Measurements from ENCODE around the gene TLCD3B. TPM values are rescaled to one million over a fixed set of nuclear protein-coding genes. Genes with fewer than 3 reads are reported as not detected.
"Not testable (repeated sequence)": the region's sequence is repeated elsewhere in the genome, so short reads cannot be mapped to it uniquely, and the experiment has no call there.

TLCD3B gene
- total and polyA plus RNA-seq, 4 experiments from 2014 or later, result not detected

- CTCF ChIA-PET (ENCODE audit: partially characterized antibody), result interaction anchor here (1.0 kb wide), 1 partner anchor 21 kb away, joined by 3 read pairs; the partner anchor contains the start of gene TLCD3B
- Mint-ChIP-seq H3K4me3 (peak overlapping the region in 7 of 8 donors; percentile 20 to 79 (median 55)), H3K27me3 (no peaks in the 10 kb centered on the region), H3K27ac (peak overlapping the region in 5 of 7 donors; percentile 36 to 90 (median 67)), H3K4me1 (peaks cover 10 to 31% (median 23%) of the 10 kb centered on the region in 4 donors), H3K9me3 (peaks cover 0 to 1% (median 0%) of the 10 kb centered on the region in 8 donors), H3K36me3 (peaks cover 0 to 1% of the 10 kb centered on the region in 2 donors)
- Histone ChIP-seq H3K36me3 (ENCODE audit: insufficient read depth, low read length) (no peaks in the 10 kb centered on the region), H3K4me3 (ENCODE audit: low read length in 2 of 2) (no peak overlapping the region), H3K9me3 (ENCODE audit: control insufficient read depth in 1 of 2, low read length in 2 of 2) (no peaks in the 10 kb centered on the region), H3K27ac (ENCODE audit: low read depth, low read length) (no peak overlapping the region), H3K4me1 (ENCODE audit: insufficient read depth, low read length) (peaks cover 21% of the 10 kb centered on the region), H3K27me3 (ENCODE audit: insufficient read depth, low read length) (no peaks in the 10 kb centered on the region)
- POLR2A ChIA-PET (ENCODE audit: partially characterized antibody), result interaction anchor here (5.0 kb wide), 1 partner anchor 13 kb away, joined by 91 read pairs; the partner anchor contains the start of gene ALDOA
- intact Hi-C loops (cut with micrococcal nuclease), result no loop called here
- DNase-seq, result no peak
Measured at GRCh38 chr16:30051518-30051917, 20.4 kb upstream of the TLCD3B start.

DNA sequence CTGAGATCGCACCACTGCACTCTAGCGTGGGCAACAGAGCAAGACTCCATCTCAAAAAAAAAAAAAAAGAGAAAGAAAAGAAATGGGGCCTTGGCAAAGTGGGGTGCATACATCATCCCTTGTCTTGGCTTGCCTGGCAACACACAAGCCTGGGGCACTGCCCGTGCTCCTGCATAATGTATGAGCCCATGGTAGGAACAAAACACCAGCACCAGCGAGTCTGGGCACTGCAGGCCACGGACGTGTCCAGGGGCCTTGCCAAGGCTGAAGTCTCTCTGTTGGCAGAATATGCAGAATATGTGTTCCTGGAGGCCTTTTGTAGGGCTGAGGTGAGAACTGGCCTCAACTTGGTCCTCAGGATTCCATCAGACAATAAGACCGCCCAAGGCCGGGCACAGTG, 18.8 kb upstream of the TLCD3B start:
- DNase-seq, result no peak
- H3K4me3 Mint-ChIP-seq, result no peak overlapping the region
- intact Hi-C loops (cut with micrococcal nuclease), result no loop called here
- no peaks in the 10 kb centered on the region for H3K9me3 Mint-ChIP-seq
- no peaks in the 10 kb centered on the region for H3K36me3 ChIP-seq (ENCODE audit: insufficient read depth, low read length)
- H3K27me3 ChIP-seq (ENCODE audit: insufficient read depth, low read length), result no peaks in the 10 kb centered on the region
- no peaks in the 10 kb centered on the region for H3K27me3 Mint-ChIP-seq
- peaks cover 12% of the 10 kb centered on the region for H3K4me1 ChIP-seq (ENCODE audit: insufficient read depth, low read length)
- H3K4me1 Mint-ChIP-seq, result peaks cover 7 to 28% (median 18%) of the 10 kb centered on the region in 4 donors
- H3K9me3 ChIP-seq (ENCODE audit: control insufficient read depth in 1 of 2, low read length in 2 of 2), result no peaks in the 10 kb centered on the region
- peak overlapping the region in 1 of 7 donors; percentile 67 for H3K27ac Mint-ChIP-seq
- ChIA-PET CTCF (ENCODE audit: partially characterized antibody) (no interaction called here), POLR2A (ENCODE audit: partially characterized antibody) (no interaction called here)
- H3K36me3 Mint-ChIP-seq, result peaks cover 0 to 1% of the 10 kb centered on the region in 2 donors
- no peak overlapping the region for H3K27ac ChIP-seq (ENCODE audit: low read depth, low read length)
- no peak overlapping the region for H3K4me3 ChIP-seq (ENCODE audit: low read length in 2 of 2)

DNA sequence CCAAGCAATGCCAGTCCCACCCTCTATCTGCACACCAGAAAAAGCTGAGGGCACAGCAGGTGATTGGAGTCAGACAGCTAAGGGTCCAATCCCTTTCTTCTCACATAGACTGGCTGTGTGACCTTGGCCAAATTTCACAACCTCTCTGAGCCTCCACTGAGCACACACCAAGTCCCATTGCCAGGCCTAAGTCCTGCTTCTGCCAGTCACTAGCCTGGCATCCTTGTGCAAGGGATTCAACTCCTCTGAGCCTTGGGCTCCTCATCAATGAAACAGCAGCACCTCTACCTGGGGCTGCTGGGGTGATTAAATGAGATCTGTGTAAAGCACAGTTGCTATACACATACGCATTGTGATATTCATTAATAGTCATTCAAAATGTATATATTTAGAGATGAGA, 15.5 kb upstream of the TLCD3B start:
- no peaks in the 10 kb centered on the region for H3K9me3 Mint-ChIP-seq
- no peak overlapping the region for H3K27ac ChIP-seq (ENCODE audit: low read depth, low read length)
- H3K27me3 ChIP-seq (ENCODE audit: insufficient read depth, low read length), result no peaks in the 10 kb centered on the region
- intact Hi-C loops (cut with micrococcal nuclease), result no loop called here
- H3K4me1 ChIP-seq (ENCODE audit: insufficient read depth, low read length), result no peaks in the 10 kb centered on the region
- no peaks in the 10 kb centered on the region for H3K9me3 ChIP-seq (ENCODE audit: control insufficient read depth in 1 of 2, low read length in 2 of 2)
- DNase-seq, result no peak
- peaks cover 0 to 8% (median 6%) of the 10 kb centered on the region in 4 donors for H3K4me1 Mint-ChIP-seq
- H3K27me3 Mint-ChIP-seq, result peaks cover 0 to 2% of the 10 kb centered on the region in 2 donors
- H3K36me3 Mint-ChIP-seq, result no peaks in the 10 kb centered on the region
- no peak overlapping the region for H3K4me3 ChIP-seq (ENCODE audit: low read length in 2 of 2)
- H3K4me3 Mint-ChIP-seq, result no peak overlapping the region
- H3K27ac Mint-ChIP-seq, result no peak overlapping the region
- ChIA-PET POLR2A (ENCODE audit: partially characterized antibody) (no interaction called here), CTCF (ENCODE audit: partially characterized antibody) (interaction anchor here (0.8 to 1.2 kb wide), 2 partner anchors 10 to 14 kb away, joined by 3 to 5 read pairs; no protein-coding TSS in a partner anchor)
- H3K36me3 ChIP-seq (ENCODE audit: insufficient read depth, low read length), result no peaks in the 10 kb centered on the region

DNA sequence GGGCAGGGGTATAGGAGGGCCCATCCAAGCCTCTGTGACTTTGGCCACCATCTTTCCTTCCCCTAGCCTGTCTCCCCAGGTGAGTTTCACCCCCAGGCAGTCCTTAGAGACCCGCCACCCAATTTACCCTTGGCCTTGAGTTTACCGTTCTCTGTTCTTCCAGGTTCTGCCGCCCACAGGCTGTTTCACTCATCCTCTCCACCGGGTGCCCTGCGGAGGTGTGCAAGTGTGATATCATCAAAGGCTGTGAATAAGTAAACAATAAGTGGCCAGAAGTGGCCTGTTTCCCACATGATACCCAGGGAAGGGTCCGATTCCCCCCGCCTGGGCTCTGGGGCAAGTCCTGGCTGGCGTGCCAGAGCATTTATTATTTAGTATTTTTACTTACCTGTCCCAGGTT, 15.1 kb upstream of the TLCD3B start:
- peaks cover 0 to 2% of the 10 kb centered on the region in 2 donors for H3K27me3 Mint-ChIP-seq
- no peak for DNase-seq
- intact Hi-C loops (cut with micrococcal nuclease), result no loop called here
- no peak overlapping the region for H3K27ac ChIP-seq (ENCODE audit: low read depth, low read length)
- no peaks in the 10 kb centered on the region for H3K9me3 ChIP-seq (ENCODE audit: control insufficient read depth in 1 of 2, low read length in 2 of 2)
- no peaks in the 10 kb centered on the region for H3K27me3 ChIP-seq (ENCODE audit: insufficient read depth, low read length)
- ChIA-PET POLR2A (ENCODE audit: partially characterized antibody) (no interaction called here), CTCF (ENCODE audit: partially characterized antibody) (no interaction called here)
- H3K4me1 ChIP-seq (ENCODE audit: insufficient read depth, low read length), result no peaks in the 10 kb centered on the region
- no peaks in the 10 kb centered on the region for H3K36me3 ChIP-seq (ENCODE audit: insufficient read depth, low read length)
- H3K9me3 Mint-ChIP-seq, result no peaks in the 10 kb centered on the region
- H3K4me1 Mint-ChIP-seq, result peaks cover 0 to 5% (median 4%) of the 10 kb centered on the region in 4 donors
- no peak overlapping the region for H3K4me3 Mint-ChIP-seq
- no peaks in the 10 kb centered on the region for H3K36me3 Mint-ChIP-seq
- no peak overlapping the region for H3K27ac Mint-ChIP-seq
- H3K4me3 ChIP-seq (ENCODE audit: low read length in 2 of 2), result no peak overlapping the region

DNA sequence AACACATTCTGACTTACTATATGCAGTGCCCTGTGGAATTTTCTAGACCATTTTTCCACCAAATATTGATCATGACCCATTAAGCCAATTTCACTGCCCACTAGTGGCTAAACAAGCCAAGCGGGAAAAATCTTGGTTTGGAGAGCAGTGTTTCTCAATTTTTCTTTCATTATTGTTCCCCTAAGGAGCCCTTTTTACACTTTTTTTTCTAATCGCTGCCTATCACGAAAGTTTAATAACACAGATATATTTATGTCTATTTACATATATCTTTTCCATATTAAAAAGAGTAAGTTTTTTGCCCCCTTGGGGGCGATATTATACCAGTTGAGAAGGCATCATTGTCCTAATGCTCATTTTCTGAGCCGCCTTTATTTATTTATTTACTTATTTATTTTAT, 10.8 kb upstream of the TLCD3B start:
- Mint-ChIP-seq H3K9me3 (no peaks in the 10 kb centered on the region), H3K36me3 (no peaks in the 10 kb centered on the region), H3K4me3 (no peak overlapping the region), H3K27me3 (peaks cover 0 to 5% of the 10 kb centered on the region in 2 donors), H3K4me1 (peaks cover 0 to 5% (median 2%) of the 10 kb centered on the region in 4 donors), H3K27ac (no peak overlapping the region)
- no peaks in the 10 kb centered on the region for H3K9me3 ChIP-seq (ENCODE audit: control insufficient read depth in 1 of 2, low read length in 2 of 2)
- H3K4me3 ChIP-seq (ENCODE audit: low read length in 2 of 2), result no peak overlapping the region
- H3K27ac ChIP-seq (ENCODE audit: low read depth, low read length), result no peak overlapping the region
- no peaks in the 10 kb centered on the region for H3K4me1 ChIP-seq (ENCODE audit: insufficient read depth, low read length)
- CTCF ChIA-PET (ENCODE audit: partially characterized antibody), result interaction anchor here (1.0 to 3.5 kb wide), 3 partner anchors 10 to 14 kb away, joined by 3 to 26 read pairs (median 5); no protein-coding TSS in a partner anchor
- no peaks in the 10 kb centered on the region for H3K36me3 ChIP-seq (ENCODE audit: insufficient read depth, low read length)
- POLR2A ChIA-PET (ENCODE audit: partially characterized antibody), result no interaction called here
- no peaks in the 10 kb centered on the region for H3K27me3 ChIP-seq (ENCODE audit: insufficient read depth, low read length)
- peak in 3 of 5 donors; percentile 26 to 39 (median 38) for DNase-seq
- intact Hi-C loops (cut with micrococcal nuclease), result loop anchor here (1.0 kb wide), 1 partner anchor 367 kb away; no protein-coding TSS in a partner anchor

DNA sequence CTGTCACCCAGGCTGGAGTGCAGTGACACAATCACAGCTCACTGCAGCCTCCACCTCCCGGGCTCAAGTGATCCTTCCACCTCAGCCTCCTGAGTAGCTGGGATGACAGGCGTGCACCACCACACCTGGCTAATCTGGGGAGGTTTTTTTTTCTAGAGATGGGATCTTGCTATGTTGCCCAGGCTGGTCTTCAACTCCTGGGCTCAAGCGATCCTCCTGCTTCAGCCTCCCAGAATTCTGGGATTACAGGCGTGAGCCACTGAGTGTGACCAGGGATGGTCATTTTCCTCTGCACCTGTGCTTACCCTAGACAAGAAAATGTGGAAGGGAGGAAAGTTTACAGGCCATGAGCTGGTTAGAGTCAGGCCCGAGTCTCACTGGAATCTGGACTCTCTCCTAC, 9.6 kb upstream of the TLCD3B start:
- H3K27ac ChIP-seq (ENCODE audit: low read depth, low read length); H3K4me3 Mint-ChIP-seq; H3K9me3 ChIP-seq (ENCODE audit: control insufficient read depth in 1 of 2, low read length in 2 of 2); H3K4me1 Mint-ChIP-seq; DNase-seq; intact Hi-C loops (cut with micrococcal nuclease); H3K9me3 Mint-ChIP-seq; H3K4me1 ChIP-seq (ENCODE audit: insufficient read depth, low read length); H3K36me3 Mint-ChIP-seq; H3K27ac Mint-ChIP-seq; H3K36me3 ChIP-seq (ENCODE audit: insufficient read depth, low read length); H3K4me3 ChIP-seq (ENCODE audit: low read length in 2 of 2); POLR2A ChIA-PET (ENCODE audit: partially characterized antibody); H3K27me3 Mint-ChIP-seq; H3K27me3 ChIP-seq (ENCODE audit: insufficient read depth, low read length): not testable (repeated sequence)
- CTCF ChIA-PET (ENCODE audit: partially characterized antibody), result interaction anchor here (1.0 to 1.6 kb wide), 3 partner anchors 9 to 225 kb away, joined by 3 to 5 read pairs (median 3); partner anchors contain the start of gene PAGR1

GRCh38 chr16:30040221-30040620, 9.2 kb upstream of the TLCD3B start:
- Mint-ChIP-seq H3K4me3 (no peak overlapping the region), H3K27ac (no peak overlapping the region)

More at GRCh38 chr16:30040221-30040620, 9.2 kb upstream of the TLCD3B start:
- H3K9me3 Mint-ChIP-seq, result no peaks in the 10 kb centered on the region
- DNase-seq, result no peak
- peaks cover 0 to 6% of the 10 kb centered on the region in 2 donors for H3K27me3 Mint-ChIP-seq
- POLR2A ChIA-PET (ENCODE audit: partially characterized antibody), result no interaction called here
- Histone ChIP-seq H3K36me3 (ENCODE audit: insufficient read depth, low read length) (no peaks in the 10 kb centered on the region), H3K4me3 (ENCODE audit: low read length in 2 of 2) (no peak overlapping the region), H3K9me3 (ENCODE audit: control insufficient read depth in 1 of 2, low read length in 2 of 2) (no peaks in the 10 kb centered on the region), H3K4me1 (ENCODE audit: insufficient read depth, low read length) (no peaks in the 10 kb centered on the region), H3K27ac (ENCODE audit: low read depth, low read length) (no peak overlapping the region), H3K27me3 (ENCODE audit: insufficient read depth, low read length) (no peaks in the 10 kb centered on the region)
- CTCF ChIA-PET (ENCODE audit: partially characterized antibody), result interaction anchor here (0.7 to 1.6 kb wide), 4 partner anchors 8 to 224 kb away, joined by 3 to 6 read pairs (median 4); partner anchors contain the start of gene PAGR1
- no peaks in the 10 kb centered on the region for H3K36me3 Mint-ChIP-seq
- peaks cover 0 to 2% (median under 1%) of the 10 kb centered on the region in 4 donors for H3K4me1 Mint-ChIP-seq
- intact Hi-C loops (cut with micrococcal nuclease), result no loop called here
